ENCODE measurements around the gene PARN. TPM values are rescaled to one million over a fixed set of nuclear protein-coding genes. Genes with fewer than 3 reads are reported as not detected.
A peak's percentile ranks its signal among the peaks of the same experiment; 100 is the strongest.

The PARN gene
- total and polyA plus RNA-seq, 5 donors = 11.7 to 23.8 (median 20.9) TPM

DNA sequence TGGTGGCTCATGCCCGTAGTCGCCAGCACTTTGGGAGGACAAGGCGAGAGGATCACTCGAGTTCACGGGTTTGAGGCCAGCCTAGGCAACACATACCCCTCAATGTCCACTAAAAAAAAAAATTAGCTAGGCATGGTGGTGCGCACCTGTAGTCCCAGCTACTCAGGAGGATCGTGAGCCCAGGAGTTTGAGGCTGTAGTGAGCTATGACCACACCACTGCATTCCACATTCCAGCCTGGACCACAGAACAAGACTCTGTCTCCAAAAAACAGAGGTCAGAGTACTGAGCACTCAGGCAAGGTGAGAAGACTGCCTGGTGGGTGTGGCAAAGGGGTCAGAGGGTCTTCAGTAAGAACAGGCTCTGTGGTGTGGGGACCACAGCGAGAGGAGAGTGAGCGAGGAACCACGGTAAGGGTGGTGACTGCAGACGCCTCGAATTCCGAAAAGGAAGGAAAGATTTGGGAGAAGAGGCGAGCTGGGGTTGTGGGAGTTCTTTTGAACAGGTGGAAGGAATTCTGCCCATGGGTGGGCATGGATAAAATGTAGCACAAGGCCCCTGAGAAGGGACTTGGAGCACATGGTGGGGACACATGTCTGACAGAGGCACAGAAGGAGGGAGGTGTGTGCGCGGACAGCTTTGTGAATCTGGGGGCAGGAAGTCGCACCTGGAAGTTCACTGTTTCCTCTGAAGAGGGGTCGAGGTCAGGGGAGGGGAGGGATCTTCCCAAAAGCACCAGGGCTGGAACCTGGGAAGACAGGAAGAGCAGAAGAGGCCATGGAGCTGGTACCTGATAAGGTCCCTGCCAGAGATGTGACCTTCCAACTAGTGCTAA is 134.6 kb downstream of the PARN start:
- Histone ChIP-seq H3K4me1 (ENCODE audit: control insufficient read depth, insufficient read depth, low read length) (peaks cover 3% of the 10 kb centered on the region), H3K4me3 (ENCODE audit: low read length) (no peak overlapping the region), H3K9me3 (ENCODE audit: control insufficient read depth, low read length) (no peaks in the 10 kb centered on the region), H3K27ac (ENCODE audit: low read length) (no peak overlapping the region), H3K27me3 (ENCODE audit: control insufficient read depth, insufficient read depth) (no peaks in the 10 kb centered on the region)
- intact Hi-C loops (cut with DNase I) = no loop called here
- ATAC-seq (no peak), DNase-seq (no peak)
- WGBS = 94% methylated on average over 18 of the region's 18 CpGs

DNA sequence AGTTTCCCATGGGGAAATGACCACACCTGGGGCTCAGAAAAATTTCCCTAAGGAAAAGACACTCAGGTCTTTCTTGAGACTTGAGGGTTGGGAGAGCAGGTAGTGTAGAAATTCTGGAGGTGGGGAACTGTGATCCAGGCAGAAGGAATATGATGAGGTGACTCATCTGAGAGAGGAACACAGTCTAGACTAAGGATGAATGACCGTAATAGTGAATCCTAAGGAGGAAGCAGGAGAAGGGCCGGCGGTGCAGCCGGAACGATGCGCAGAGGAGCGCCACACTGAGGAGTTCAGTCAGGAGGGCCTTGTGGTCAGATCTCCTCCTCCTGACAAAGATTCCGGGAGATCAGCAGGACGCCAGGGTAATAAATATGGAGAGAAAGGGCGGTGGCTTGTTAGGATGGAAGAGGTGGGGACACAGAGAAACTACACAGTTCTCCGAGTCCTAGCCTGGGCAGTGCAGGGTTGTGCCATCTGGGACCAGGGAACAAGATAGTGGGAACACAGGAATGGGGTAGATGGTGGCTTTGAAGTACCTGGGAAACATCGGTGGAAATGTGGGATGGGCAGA is 135.6 kb downstream of the PARN start:
- DNase-seq (no peak), ATAC-seq (no peak)
- Histone ChIP-seq H3K4me3 (ENCODE audit: low read length) (no peak overlapping the region), H3K27me3 (ENCODE audit: control insufficient read depth, insufficient read depth) (no peaks in the 10 kb centered on the region), H3K9me3 (ENCODE audit: control insufficient read depth, low read length) (no peaks in the 10 kb centered on the region), H3K27ac (ENCODE audit: low read length) (no peak overlapping the region), H3K4me1 (ENCODE audit: control insufficient read depth, insufficient read depth, low read length) (peaks cover 3% of the 10 kb centered on the region)
- 98% methylated on average over 12 of the region's 12 CpGs for WGBS
- intact Hi-C loops (cut with DNase I) = no loop called here

DNA sequence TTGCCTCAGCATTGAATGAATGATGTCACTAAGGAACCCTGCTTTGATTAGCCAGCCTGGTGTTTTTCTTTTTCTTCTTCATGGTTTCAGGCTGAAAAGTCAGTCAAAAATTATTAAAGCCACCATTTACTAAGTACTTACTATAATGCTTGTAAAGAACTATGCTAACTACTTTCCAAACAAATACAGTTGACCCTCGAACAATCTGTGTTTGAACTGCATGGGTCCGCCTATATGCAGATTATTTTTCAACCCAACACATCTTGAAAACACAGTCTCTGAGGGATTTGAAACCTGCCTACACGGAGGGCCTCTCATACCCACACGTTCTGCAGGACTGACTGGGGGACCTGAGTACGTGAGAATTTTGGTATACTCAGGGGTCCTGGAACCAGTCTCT is 136.3 kb downstream of the PARN start:
- intact Hi-C loops (cut with DNase I) = no loop called here
- Histone ChIP-seq H3K27me3 (ENCODE audit: control insufficient read depth, insufficient read depth) (no peaks in the 10 kb centered on the region), H3K27ac (ENCODE audit: low read length) (no peak overlapping the region), H3K4me3 (ENCODE audit: low read length) (no peak overlapping the region), H3K4me1 (ENCODE audit: control insufficient read depth, insufficient read depth, low read length) (peaks cover 3% of the 10 kb centered on the region), H3K9me3 (ENCODE audit: control insufficient read depth, low read length) (no peaks in the 10 kb centered on the region)
- WGBS = 93% methylated on average over 5 of the region's 5 CpGs
- no peak for DNase-seq
- ATAC-seq = no peak

DNA sequence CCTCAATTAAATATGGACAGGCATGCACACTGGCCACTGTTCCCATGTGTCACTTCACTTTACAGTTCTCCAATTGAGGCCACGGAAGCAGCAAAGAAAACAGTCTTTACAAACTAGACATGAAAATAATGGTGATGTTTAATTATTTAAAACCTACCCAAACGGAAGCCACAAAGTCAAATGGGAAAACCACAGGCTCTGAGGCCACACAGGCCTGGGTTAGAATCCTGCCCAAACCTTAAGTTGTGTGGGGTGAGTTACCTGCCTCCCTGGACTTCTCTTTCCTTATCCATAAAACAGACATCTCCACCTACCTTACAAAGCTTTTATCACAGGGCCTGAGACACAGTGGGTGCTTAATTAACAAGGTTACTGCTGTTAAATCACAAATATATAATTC is 137.4 kb downstream of the PARN start:
- no peak for DNase-seq
- H3K4me3 ChIP-seq (ENCODE audit: low read length) = no peak overlapping the region
- peaks cover 3% of the 10 kb centered on the region for H3K4me1 ChIP-seq (ENCODE audit: control insufficient read depth, insufficient read depth, low read length)
- no peaks in the 10 kb centered on the region for H3K27me3 ChIP-seq (ENCODE audit: control insufficient read depth, insufficient read depth)
- no peak for ATAC-seq
- 82% methylated on average over 2 of the region's 2 CpGs for WGBS
- intact Hi-C loops (cut with DNase I) = no loop called here
- no peaks in the 10 kb centered on the region for H3K9me3 ChIP-seq (ENCODE audit: control insufficient read depth, low read length)
- H3K27ac ChIP-seq (ENCODE audit: low read length) = no peak overlapping the region

DNA sequence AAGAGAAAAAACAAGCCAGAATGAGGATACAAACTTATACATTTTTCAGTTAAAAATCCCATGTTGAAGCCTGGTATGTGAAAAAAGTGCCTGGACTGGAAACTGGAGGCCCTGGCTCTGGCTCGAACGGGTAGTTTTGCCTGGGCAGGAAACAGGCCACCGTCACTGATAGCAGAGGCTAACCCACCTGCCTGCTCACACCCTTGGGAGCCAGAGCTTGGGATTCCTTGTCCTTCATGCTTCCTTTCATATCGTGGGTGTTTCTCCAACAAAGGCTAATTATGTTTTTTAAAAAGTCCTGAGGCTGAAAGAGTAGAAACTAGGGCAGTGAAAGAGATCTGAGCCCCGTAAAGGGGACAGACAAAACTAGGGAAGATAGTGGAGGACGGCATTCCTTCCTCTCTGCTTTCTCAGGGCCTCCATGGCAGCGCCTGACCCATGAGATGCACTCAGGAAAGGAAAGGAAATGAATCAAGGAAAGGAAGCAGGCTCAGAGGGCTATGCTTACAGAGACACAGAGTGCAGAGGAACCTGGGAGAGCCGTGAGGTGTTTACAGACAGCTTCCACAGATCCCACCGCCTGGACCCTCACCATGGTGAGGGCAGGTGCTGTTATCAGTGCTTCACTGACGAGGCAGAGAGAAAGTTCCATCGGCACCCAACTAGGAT is 138.1 kb downstream of the PARN start:
- 69% methylated on average over 11 of the region's 11 CpGs for WGBS
- intact Hi-C loops (cut with DNase I) = no loop called here
- no peaks in the 10 kb centered on the region for H3K27me3 ChIP-seq (ENCODE audit: control insufficient read depth, insufficient read depth)
- no peaks in the 10 kb centered on the region for H3K9me3 ChIP-seq (ENCODE audit: control insufficient read depth, low read length)
- peaks cover 3% of the 10 kb centered on the region for H3K4me1 ChIP-seq (ENCODE audit: control insufficient read depth, insufficient read depth, low read length)
- peak in 1 of 2 donors; percentile 64 for ATAC-seq
- no peak overlapping the region for H3K27ac ChIP-seq (ENCODE audit: low read length)
- no peak for DNase-seq
- H3K4me3 ChIP-seq (ENCODE audit: low read length) = no peak overlapping the region

DNA sequence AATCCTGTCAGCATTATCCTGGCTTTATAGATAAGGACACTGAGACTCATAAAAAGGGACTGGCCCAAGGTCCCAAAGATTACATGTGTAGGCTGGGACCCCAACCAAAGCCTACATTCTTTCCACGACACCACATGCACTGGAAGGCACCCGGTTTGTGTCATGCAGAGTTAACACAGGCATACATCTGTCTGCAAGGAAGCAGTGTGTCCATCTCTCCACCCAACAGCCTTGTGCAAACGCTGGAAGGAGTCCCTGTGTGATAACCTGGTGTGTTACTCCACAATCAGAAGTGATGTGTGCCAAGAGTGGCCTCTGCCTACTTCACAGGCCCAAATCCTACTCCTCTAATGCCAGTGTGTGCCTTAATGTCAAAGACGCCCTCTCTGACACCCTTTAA is 139.8 kb downstream of the PARN start:
- Histone ChIP-seq H3K27ac (ENCODE audit: low read length) (no peak overlapping the region), H3K4me1 (ENCODE audit: control insufficient read depth, insufficient read depth, low read length) (peaks cover 3% of the 10 kb centered on the region), H3K9me3 (ENCODE audit: control insufficient read depth, low read length) (no peaks in the 10 kb centered on the region), H3K27me3 (ENCODE audit: control insufficient read depth, insufficient read depth) (no peaks in the 10 kb centered on the region), H3K4me3 (ENCODE audit: low read length) (no peak overlapping the region)
- intact Hi-C loops (cut with DNase I) = no loop called here
- WGBS = 75% methylated on average over 4 of the region's 4 CpGs
- ATAC-seq (no peak), DNase-seq (no peak)

DNA sequence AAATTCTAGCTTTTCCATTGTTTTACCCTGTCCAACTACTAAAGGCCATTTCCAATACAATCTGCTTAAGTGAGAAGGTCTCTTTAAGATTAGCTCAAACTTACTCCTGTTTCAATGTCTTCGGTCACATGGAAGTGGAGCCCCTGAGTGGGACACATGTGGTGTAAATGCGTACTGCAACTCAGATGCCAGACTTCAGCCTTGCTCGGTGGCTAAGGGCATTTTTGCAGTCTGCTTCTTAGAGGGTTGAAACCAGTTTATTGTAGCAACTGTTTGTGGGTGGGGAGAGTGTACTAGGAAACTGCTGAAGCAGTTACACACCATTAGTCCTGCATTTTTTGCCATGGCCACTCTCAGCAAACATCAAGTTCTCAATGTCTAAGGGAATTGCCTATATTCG is 140.6 kb downstream of the PARN start:
- WGBS = 82% methylated on average over 4 of the region's 4 CpGs
- Histone ChIP-seq H3K4me3 (ENCODE audit: low read length) (no peak overlapping the region), H3K9me3 (ENCODE audit: control insufficient read depth, low read length) (no peaks in the 10 kb centered on the region), H3K27ac (ENCODE audit: low read length) (no peak overlapping the region), H3K27me3 (ENCODE audit: control insufficient read depth, insufficient read depth) (no peaks in the 10 kb centered on the region), H3K4me1 (ENCODE audit: control insufficient read depth, insufficient read depth, low read length) (peaks cover 3% of the 10 kb centered on the region)
- ATAC-seq (no peak), DNase-seq (no peak)
- intact Hi-C loops (cut with DNase I) = loop anchor here in 1 of 4 donors (5.0 kb wide), 1 partner anchor 187 kb away; no protein-coding TSS in a partner anchor

DNA sequence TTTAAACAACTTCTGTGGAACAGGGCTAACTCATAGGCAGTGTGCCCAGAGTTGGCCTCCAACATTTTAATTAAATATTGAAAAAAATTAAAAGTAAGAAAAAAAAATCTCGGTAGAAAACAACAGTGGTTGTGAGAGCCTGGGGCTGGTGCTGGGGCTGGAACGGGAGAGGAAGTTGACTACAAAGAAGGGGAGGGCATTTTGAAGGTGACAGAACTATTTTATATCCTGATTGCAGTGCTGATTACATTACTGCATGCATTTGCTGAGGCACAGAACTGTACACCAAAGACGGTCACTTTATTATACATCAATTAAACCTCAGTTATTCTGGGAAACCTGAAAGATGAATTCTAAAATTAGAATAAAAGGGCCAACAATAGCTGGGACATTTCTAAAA is 142.5 kb downstream of the PARN start:
- Histone ChIP-seq H3K4me3 (ENCODE audit: low read length) (peak overlapping the region; percentile 55), H3K27ac (ENCODE audit: low read length) (no peak overlapping the region), H3K9me3 (ENCODE audit: control insufficient read depth, low read length) (no peaks in the 10 kb centered on the region), H3K4me1 (ENCODE audit: control insufficient read depth, insufficient read depth, low read length) (peaks cover 3% of the 10 kb centered on the region), H3K27me3 (ENCODE audit: control insufficient read depth, insufficient read depth) (no peaks in the 10 kb centered on the region)
- DNase-seq (no peak), ATAC-seq (no peak)
- intact Hi-C loops (cut with DNase I) = loop anchor here in 1 of 4 donors (5.0 kb wide), 1 partner anchor 185 kb away; no protein-coding TSS in a partner anchor
- 36% methylated on average over 3 of the region's 3 CpGs for WGBS

DNA sequence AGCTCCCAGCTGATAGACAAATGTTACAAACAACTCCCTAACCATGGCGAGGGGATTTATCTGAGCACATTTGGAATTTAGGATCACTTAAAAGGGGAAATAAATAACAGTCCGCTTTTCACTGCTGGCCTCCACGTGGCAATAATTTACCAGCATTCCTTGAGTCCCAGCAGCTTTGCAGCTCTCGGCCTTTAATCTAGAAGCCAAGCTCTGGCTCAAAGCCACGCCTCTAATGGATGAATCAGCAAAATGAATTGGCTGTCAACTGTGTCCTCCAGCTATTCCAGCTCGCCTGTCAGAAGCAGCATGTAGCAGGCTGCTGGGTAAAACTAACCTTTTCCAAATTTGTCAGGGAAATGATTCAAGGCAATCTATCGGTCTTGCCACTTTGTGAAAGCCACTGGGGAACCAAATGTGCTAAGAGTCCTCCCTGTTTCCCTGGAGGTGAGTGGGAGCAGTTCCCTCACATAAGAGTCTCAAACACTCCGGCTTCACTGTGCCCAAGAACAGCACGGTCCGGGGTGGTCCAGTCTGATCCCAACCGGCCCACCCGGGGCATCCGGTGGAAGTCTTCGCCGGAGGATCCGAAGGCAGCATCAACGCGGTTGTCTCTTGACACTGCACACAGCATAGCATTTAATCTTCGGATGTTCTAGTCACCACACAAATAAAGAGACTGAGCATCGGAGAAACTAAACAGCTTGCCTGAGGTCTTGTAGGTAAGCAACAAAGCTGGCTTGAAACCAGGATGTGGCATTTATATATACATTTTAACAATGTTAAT is 143.3 kb downstream of the PARN start:
- H3K27me3 ChIP-seq (ENCODE audit: control insufficient read depth, insufficient read depth) = no peaks in the 10 kb centered on the region
- H3K27ac ChIP-seq (ENCODE audit: low read length) = peak overlapping the region; percentile 6
- no peaks in the 10 kb centered on the region for H3K9me3 ChIP-seq (ENCODE audit: control insufficient read depth, low read length)
- ATAC-seq (peak; percentile 91 to 93), DNase-seq (peak; percentile 84 to 93 (median 87))
- peak overlapping the region; percentile 55 for H3K4me3 ChIP-seq (ENCODE audit: low read length)
- H3K4me1 ChIP-seq (ENCODE audit: control insufficient read depth, insufficient read depth, low read length) = peaks cover 3% of the 10 kb centered on the region
- intact Hi-C loops (cut with DNase I) = loop anchor here in 1 of 4 donors (5.0 kb wide), 1 partner anchor 184 kb away; no protein-coding TSS in a partner anchor
- WGBS = 12% methylated on average over 20 of the region's 20 CpGs

DNA sequence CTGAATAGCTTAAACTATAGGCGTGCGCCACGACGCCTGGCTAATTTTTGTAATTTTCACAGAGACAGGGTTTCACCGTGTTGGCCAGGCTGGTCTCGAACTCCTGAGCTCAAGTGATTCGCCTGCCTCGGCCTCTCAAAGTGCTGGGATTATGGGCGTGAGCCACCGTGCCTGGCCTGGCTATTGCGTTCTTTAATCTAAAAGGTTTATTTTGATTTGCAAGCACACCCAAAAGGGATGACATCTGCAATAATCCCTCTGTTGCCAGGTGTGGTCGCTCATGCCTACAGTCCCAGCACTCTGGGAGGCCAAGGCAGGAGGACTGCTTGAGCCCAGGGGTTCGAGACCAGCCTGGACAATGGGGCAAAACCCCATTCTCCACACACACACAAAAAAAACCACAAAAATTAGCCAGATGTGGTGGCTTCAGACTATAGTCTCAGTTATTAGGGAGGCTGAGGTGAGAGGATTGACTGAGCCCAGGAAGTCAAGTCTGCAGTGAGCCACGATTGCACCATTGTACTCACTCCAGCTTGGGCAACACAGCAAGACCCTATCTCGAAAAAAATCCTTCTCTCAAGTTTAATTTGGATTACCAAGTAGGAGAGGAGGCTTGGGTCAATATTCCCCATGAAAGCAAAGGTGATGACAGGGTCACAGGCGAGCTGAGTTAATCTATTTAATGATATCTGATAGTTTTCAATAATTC is 144.1 kb downstream of the PARN start:
- WGBS = 89% methylated on average over 16 of the region's 16 CpGs
- Histone ChIP-seq H3K4me3 (ENCODE audit: low read length) (no peak overlapping the region), H3K27me3 (ENCODE audit: control insufficient read depth, insufficient read depth) (no peaks in the 10 kb centered on the region), H3K4me1 (ENCODE audit: control insufficient read depth, insufficient read depth, low read length) (peaks cover 3% of the 10 kb centered on the region), H3K9me3 (ENCODE audit: control insufficient read depth, low read length) (no peaks in the 10 kb centered on the region), H3K27ac (ENCODE audit: low read length) (peak overlapping the region; percentile 6)
- ATAC-seq (peak; percentile 3 to 9), DNase-seq (no peak)
- intact Hi-C loops (cut with DNase I) = loop anchor here in 1 of 4 donors (5.0 kb wide), 1 partner anchor 184 kb away; no protein-coding TSS in a partner anchor
